ENCODE results near the gene MPC1. TPM values are rescaled to one million over a fixed set of nuclear protein-coding genes. Genes with fewer than 3 reads are reported as not detected.
"Not testable (repeated sequence)": the region's sequence is repeated elsewhere in the genome, so short reads cannot be mapped to it uniquely, and the experiment has no call there.

MPC1 gene
- total RNA-seq, 1 experiment from 2014 or later: 15.2 TPM

GRCh38 chr6:166395351-166395750, 12.6 kb upstream of the MPC1 start:
- DNase-seq: no peak
- Histone ChIP-seq H3K27me3 (ENCODE audit: control insufficient read depth, insufficient read depth, low read length) (no peaks in the 10 kb centered on the region), H3K4me3 (ENCODE audit: insufficient read depth, low read depth, low read length) (no peak overlapping the region), H3K36me3 (replicated peaks; ENCODE audit: control insufficient read depth, insufficient read depth, low read length) (no peaks in the 10 kb centered on the region)

- Histone ChIP-seq H3K27me3 (ENCODE audit: control insufficient read depth, insufficient read depth, low read length) (no peaks in the 10 kb centered on the region), H3K4me3 (ENCODE audit: insufficient read depth, low read depth, low read length) (no peak overlapping the region), H3K36me3 (replicated peaks; ENCODE audit: control insufficient read depth, insufficient read depth, low read length) (no peaks in the 10 kb centered on the region)
- no peak for DNase-seq
Observed at GRCh38 chr6:166394036-166394892, 11.5 kb upstream of the MPC1 start.

GRCh38 chr6:166393535-166393823, 10.7 kb upstream of the MPC1 start:
- Histone ChIP-seq H3K36me3 (replicated peaks; ENCODE audit: control insufficient read depth, insufficient read depth, low read length) (no peaks in the 10 kb centered on the region), H3K4me3 (ENCODE audit: insufficient read depth, low read depth, low read length) (no peak overlapping the region; the same call in 1 of the 2 replicates), H3K27me3 (ENCODE audit: control insufficient read depth, insufficient read depth, low read length) (no peaks in the 10 kb centered on the region)
- no peak for DNase-seq

- DNase-seq; H3K4me3 ChIP-seq (ENCODE audit: insufficient read depth, low read depth, low read length); H3K27me3 ChIP-seq (ENCODE audit: control insufficient read depth, insufficient read depth, low read length); H3K36me3 ChIP-seq (replicated peaks; ENCODE audit: control insufficient read depth, insufficient read depth, low read length): not testable (repeated sequence)
Observed at GRCh38 chr6:166392755-166393534, 10.2 kb upstream of the MPC1 start.

- Histone ChIP-seq H3K36me3 (replicated peaks; ENCODE audit: control insufficient read depth, insufficient read depth, low read length) (no peaks in the 10 kb centered on the region), H3K27me3 (ENCODE audit: control insufficient read depth, insufficient read depth, low read length) (no peaks in the 10 kb centered on the region), H3K4me3 (ENCODE audit: insufficient read depth, low read depth, low read length) (no peak overlapping the region)
- DNase-seq: no peak
Observed at GRCh38 chr6:166389119-166389518, 6.4 kb upstream of the MPC1 start.

GRCh38 chr6:166388290-166389004, 5.7 kb upstream of the MPC1 start:
- no peaks in the 10 kb centered on the region for H3K36me3 ChIP-seq (replicated peaks; ENCODE audit: control insufficient read depth, insufficient read depth, low read length)
- no peak for DNase-seq

GRCh38 chr6:166387642-166388289, 5.0 kb upstream of the MPC1 start:
- no peak overlapping the region for H3K4me3 ChIP-seq (ENCODE audit: insufficient read depth, low read depth, low read length)
- no peak for DNase-seq
- H3K36me3 ChIP-seq (replicated peaks; ENCODE audit: control insufficient read depth, insufficient read depth, low read length): no peaks in the 10 kb centered on the region
- no peaks in the 10 kb centered on the region for H3K27me3 ChIP-seq (ENCODE audit: control insufficient read depth, insufficient read depth, low read length)

More at GRCh38 chr6:166388290-166389004, 5.7 kb upstream of the MPC1 start:
- no peak overlapping the region for H3K4me3 ChIP-seq (ENCODE audit: insufficient read depth, low read depth, low read length)
- no peaks in the 10 kb centered on the region for H3K27me3 ChIP-seq (ENCODE audit: control insufficient read depth, insufficient read depth, low read length)

- not testable (repeated sequence) for DNase-seq; H3K27me3 ChIP-seq (ENCODE audit: control insufficient read depth, insufficient read depth, low read length); H3K36me3 ChIP-seq (replicated peaks; ENCODE audit: control insufficient read depth, insufficient read depth, low read length); H3K4me3 ChIP-seq (ENCODE audit: insufficient read depth, low read depth, low read length)
Observed at GRCh38 chr6:166387098-166387497, 4.4 kb upstream of the MPC1 start.

- no peaks in the 10 kb centered on the region for H3K36me3 ChIP-seq (replicated peaks; ENCODE audit: control insufficient read depth, insufficient read depth, low read length)
- no peaks in the 10 kb centered on the region; the same call in 1 of the 2 replicates for H3K27me3 ChIP-seq (ENCODE audit: control insufficient read depth, insufficient read depth, low read length)
- no peak for DNase-seq
- H3K4me3 ChIP-seq (ENCODE audit: insufficient read depth, low read depth, low read length): no peak overlapping the region
Observed at GRCh38 chr6:166386111-166386510, 3.4 kb upstream of the MPC1 start.

- not testable (repeated sequence) for H3K36me3 ChIP-seq (replicated peaks; ENCODE audit: control insufficient read depth, insufficient read depth, low read length); DNase-seq; H3K27me3 ChIP-seq (ENCODE audit: control insufficient read depth, insufficient read depth, low read length)
- peak overlapping the region; percentile 76 for H3K4me3 ChIP-seq (ENCODE audit: insufficient read depth, low read depth, low read length)
Observed at GRCh38 chr6:166383802-166384363, 1.1 kb upstream of the MPC1 start.

GRCh38 chr6:166382500-166382932, 224 bp downstream of the MPC1 start:
- DNase-seq: no peak
- H3K27me3 ChIP-seq (ENCODE audit: control insufficient read depth, insufficient read depth, low read length): no peaks in the 10 kb centered on the region; the same call in 1 of the 2 replicates
- peak overlapping the region; percentile 76 for H3K4me3 ChIP-seq (ENCODE audit: insufficient read depth, low read depth, low read length)
- H3K36me3 ChIP-seq (replicated peaks; ENCODE audit: control insufficient read depth, insufficient read depth, low read length): no peaks in the 10 kb centered on the region

- DNase-seq: peak; percentile 91
- H3K27me3 ChIP-seq (ENCODE audit: control insufficient read depth, insufficient read depth, low read length): no peaks in the 10 kb centered on the region; the same call in 1 of the 2 replicates
- peak overlapping the region; percentile 76 for H3K4me3 ChIP-seq (ENCODE audit: insufficient read depth, low read depth, low read length)
- no peaks in the 10 kb centered on the region for H3K36me3 ChIP-seq (replicated peaks; ENCODE audit: control insufficient read depth, insufficient read depth, low read length)
Observed at GRCh38 chr6:166381733-166382499, 824 bp downstream of the MPC1 start.

- no peaks in the 10 kb centered on the region for H3K36me3 ChIP-seq (replicated peaks; ENCODE audit: control insufficient read depth, insufficient read depth, low read length)
- peak overlapping the region; percentile 76 for H3K4me3 ChIP-seq (ENCODE audit: insufficient read depth, low read depth, low read length)
- DNase-seq: no peak
- H3K27me3 ChIP-seq (ENCODE audit: control insufficient read depth, insufficient read depth, low read length): no peaks in the 10 kb centered on the region; the same call in 1 of the 2 replicates
Observed at GRCh38 chr6:166381381-166381732, 1.4 kb downstream of the MPC1 start.
